Kidney (tissue), 14 donors: ENCODE measurements around the gene RASGRF2. TPM values are rescaled to one million over a fixed set of nuclear protein-coding genes. Genes with fewer than 3 reads are reported as not detected.

ENCODE experiments used
- DNase-seq, 5 donors: peaks; one replicate each; pipeline ENCODE4 v3.0.0-alpha.2; 2013 to 2020
- FAIRE-seq: peaks from 2 replicates; lab custom pipeline; 2012; peaks lifted over from hg19 to GRCh38; lab: Jason Lieb, UNC
- H3K27ac ChIP-seq, 2 donors: one replicate each; pipeline ENCODE4 v1.7.0; 2013; ENCODE audit warnings: low read depth in 2 of 2, low read length in 2 of 2, inconsistent platforms in 1 of 2
- H3K27me3 ChIP-seq: one replicate; pipeline ENCODE4 v1.7.1; 2013; ENCODE audit warnings: low read length, inconsistent platforms; ENCODE audit not compliant: control insufficient read depth, insufficient read depth
- H3K36me3 ChIP-seq, 3 donors: one replicate each; pipeline versions ENCODE4 v1.7.0 to v1.7.1; 2013; ENCODE audit warnings: low read length in 3 of 3, control low read depth in 1 of 3, inconsistent platforms in 1 of 3; ENCODE audit not compliant: insufficient read depth in 3 of 3, control insufficient read depth in 2 of 3
- H3K4me1 ChIP-seq, 3 donors: one replicate each; pipeline versions ENCODE4 v1.7.0 to v1.7.1; 2013; ENCODE audit warnings: low read length in 3 of 3, inconsistent platforms in 1 of 3, low read depth in 1 of 3; ENCODE audit not compliant: control insufficient read depth in 2 of 3, insufficient read depth in 2 of 3
- H3K4me3 ChIP-seq, 3 donors: one replicate each; pipeline versions ENCODE4 v1.7.0 to v1.8.1; 2013; ENCODE audit warnings: low read length in 3 of 3, control low read depth in 1 of 3, inconsistent platforms in 1 of 3
- H3K9ac ChIP-seq, 3 donors: one replicate each; pipeline versions ENCODE4 v1.7.0 to v1.7.1; 2013; ENCODE audit warnings: low read length in 3 of 3, control low read depth in 1 of 3, inconsistent platforms in 1 of 3
- H3K9me3 ChIP-seq, 3 donors: one replicate each; pipeline versions ENCODE4 v1.7.0 to v1.7.1; 2013; ENCODE audit warnings: low read length in 3 of 3, control low read depth in 1 of 3, inconsistent platforms in 1 of 3; ENCODE audit not compliant: control insufficient read depth in 2 of 3, insufficient read depth in 1 of 3
- intact Hi-C: fragments of 100-400 bp; cut with DNase I; formaldehyde crosslinking; loops from one replicate; pipeline ENCODE4 v1.11.1; 2022
- polyA plus RNA-seq: library from polyadenylated mRNA; stranded (reverse); fragments of 350-450 nt; fragmentation: Illumina TruSeq; extraction: RNeasy Lipid Tissue Mini Kit (QIAGEN cat#74804); gene quantifications from one replicate; pipeline ENCODE4 v1.2.3, GENCODE V29; 2014; ENCODE audit warnings: low read depth, low replicate concordance; ENCODE audit not compliant: insufficient read depth
- total RNA-seq: library from RNA; stranded (reverse); fragmentation: NEBNext Ultra II Directional; extraction: Animal tissue kit (Norgen Biotek cat#: 25700); gene quantifications from one replicate; pipeline ENCODE4 v1.2.1, GENCODE V29; 2021
- TF ChIP-seq, protein P1 (sequence below): IDR thresholded peaks from 3 replicates; pipeline ENCODE4 v1.5.1; 2012; ENCODE audit warnings: mild to moderate bottlenecking, moderate library complexity, borderline replicate concordance; ENCODE audit not compliant: insufficient read depth; ENCODE audit errors: extremely low read depth
- donor health status: control.
- donor health status: control.
- donor health status: control.
- donor health status: control.
- donor health status: control.
- donor health status: DM: yes; HTN: yes; CAD: no.
- donor health status: Normal renal cell carcinoma (clear cell type).

The RASGRF2 gene
- total and polyA plus RNA-seq, 2 donors from 2014 or later = 4.9 to 14.7 TPM

DNA sequence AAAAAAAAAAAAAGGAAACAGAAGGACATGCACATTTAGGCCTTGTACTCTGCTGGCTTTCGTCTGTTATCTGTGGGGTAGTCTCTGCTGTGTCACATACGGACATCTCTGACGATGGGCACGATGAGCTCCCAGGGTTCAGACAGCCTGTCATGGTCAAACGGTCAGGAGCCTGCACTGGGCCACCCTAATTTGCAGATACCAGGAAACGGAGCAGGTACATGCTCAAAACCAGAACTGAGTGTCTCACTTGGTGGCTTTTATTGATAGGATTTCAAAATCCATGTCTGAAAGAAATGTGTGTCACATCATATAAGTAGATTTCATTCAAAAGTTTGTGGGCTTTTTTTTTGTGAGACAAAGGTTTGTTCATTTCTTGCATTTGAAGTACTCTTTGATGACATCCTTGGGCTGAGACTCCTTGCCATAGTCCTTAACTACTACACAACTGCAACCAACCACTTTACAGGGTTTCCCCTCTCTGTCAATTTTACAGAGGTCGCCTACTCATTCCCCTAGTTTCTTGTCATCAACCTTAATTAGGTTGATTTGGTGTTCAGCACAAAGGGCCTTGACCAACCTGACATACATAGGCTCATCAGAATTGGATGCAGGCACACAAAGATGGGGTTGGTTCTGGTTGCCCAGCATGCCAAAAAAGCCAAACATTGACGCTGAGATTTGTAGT lies 281.9 kb downstream of the RASGRF2 start:
- H3K9me3 ChIP-seq = no peaks in the 10 kb centered on the region
- H3K4me3 ChIP-seq = no peak overlapping the region
- DNase-seq = no peak
- TF ChIP-seq, protein P1, sequence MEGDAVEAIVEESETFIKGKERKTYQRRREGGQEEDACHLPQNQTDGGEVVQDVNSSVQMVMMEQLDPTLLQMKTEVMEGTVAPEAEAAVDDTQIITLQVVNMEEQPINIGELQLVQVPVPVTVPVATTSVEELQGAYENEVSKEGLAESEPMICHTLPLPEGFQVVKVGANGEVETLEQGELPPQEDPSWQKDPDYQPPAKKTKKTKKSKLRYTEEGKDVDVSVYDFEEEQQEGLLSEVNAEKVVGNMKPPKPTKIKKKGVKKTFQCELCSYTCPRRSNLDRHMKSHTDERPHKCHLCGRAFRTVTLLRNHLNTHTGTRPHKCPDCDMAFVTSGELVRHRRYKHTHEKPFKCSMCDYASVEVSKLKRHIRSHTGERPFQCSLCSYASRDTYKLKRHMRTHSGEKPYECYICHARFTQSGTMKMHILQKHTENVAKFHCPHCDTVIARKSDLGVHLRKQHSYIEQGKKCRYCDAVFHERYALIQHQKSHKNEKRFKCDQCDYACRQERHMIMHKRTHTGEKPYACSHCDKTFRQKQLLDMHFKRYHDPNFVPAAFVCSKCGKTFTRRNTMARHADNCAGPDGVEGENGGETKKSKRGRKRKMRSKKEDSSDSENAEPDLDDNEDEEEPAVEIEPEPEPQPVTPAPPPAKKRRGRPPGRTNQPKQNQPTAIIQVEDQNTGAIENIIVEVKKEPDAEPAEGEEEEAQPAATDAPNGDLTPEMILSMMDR = no peak
- intact Hi-C loops = no loop called here
- H3K27ac ChIP-seq = peak overlapping the region in 1 of 2 donors; percentile 28
- no peak overlapping the region for H3K9ac ChIP-seq
- FAIRE-seq = no peak
- H3K4me1 ChIP-seq = peaks cover 0 to 17% (median 15%) of the 10 kb centered on the region in 3 donors
- no peaks in the 10 kb centered on the region for H3K27me3 ChIP-seq
- no peaks in the 10 kb centered on the region for H3K36me3 ChIP-seq

DNA sequence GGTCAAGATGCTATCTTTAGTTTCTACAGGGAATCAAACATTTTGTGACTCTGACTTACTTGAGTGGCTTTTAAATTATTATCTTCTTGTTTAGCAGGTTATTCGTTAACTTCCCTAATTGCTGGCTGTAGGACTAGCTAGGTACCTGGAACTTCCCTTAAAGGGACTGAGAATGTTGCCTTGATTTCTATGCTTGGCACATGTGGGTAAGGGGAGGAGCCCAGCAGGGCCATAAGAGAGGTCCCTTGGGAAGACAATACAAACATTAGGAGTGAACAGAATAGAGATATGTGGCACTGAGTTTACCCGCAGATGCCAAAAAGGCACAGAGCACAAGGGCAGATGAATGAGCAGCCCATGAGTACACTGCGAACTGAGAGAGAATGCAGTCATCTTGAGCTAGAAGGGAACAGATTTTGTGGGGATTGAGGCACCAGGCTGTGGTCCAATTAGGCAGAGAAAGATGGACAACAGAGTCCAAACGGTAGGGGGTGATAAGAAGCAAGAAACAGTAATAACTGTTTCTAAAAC lies 282.8 kb downstream of the RASGRF2 start:
- H3K9me3 ChIP-seq = no peaks in the 10 kb centered on the region
- H3K36me3 ChIP-seq = no peaks in the 10 kb centered on the region
- no peak overlapping the region for H3K4me3 ChIP-seq
- intact Hi-C loops = no loop called here
- no peak for FAIRE-seq
- H3K27me3 ChIP-seq = no peaks in the 10 kb centered on the region
- DNase-seq = peak in 1 of 5 donors; percentile 24
- peak overlapping the region in 1 of 2 donors; percentile 51 for H3K27ac ChIP-seq
- H3K9ac ChIP-seq = no peak overlapping the region
- peaks cover 0 to 19% (median 15%) of the 10 kb centered on the region in 3 donors for H3K4me1 ChIP-seq
- TF ChIP-seq, protein P1 = no peak

DNA sequence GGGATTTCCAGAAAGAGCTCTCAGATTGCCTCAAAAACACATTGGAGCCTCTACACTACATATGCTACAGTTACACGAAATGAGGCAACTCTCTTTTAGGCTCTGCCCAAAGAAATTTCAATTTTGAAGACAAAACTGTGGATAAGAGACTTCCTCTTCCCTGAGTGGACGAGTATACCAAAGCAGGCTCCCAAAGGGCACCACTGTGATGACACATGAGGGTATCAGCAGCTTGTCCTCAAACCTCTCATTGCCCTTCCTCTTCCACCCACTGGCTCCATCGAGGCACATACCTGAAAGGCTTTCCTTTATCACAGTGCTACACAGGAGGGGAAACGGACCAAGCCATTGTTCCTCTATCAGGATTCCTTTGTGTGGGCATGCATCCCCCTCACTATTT lies 284.3 kb downstream of the RASGRF2 start:
- Histone ChIP-seq H3K27ac (no peak overlapping the region), H3K4me3 (no peak overlapping the region), H3K36me3 (no peaks in the 10 kb centered on the region), H3K4me1 (peaks cover 0 to 22% (median 15%) of the 10 kb centered on the region in 3 donors), H3K9ac (no peak overlapping the region), H3K27me3 (no peaks in the 10 kb centered on the region), H3K9me3 (no peaks in the 10 kb centered on the region)
- intact Hi-C loops = no loop called here
- no peak for FAIRE-seq
- TF ChIP-seq, protein P1 = no peak
- DNase-seq = no peak
